ENCODE results near the gene WDR49.

DNA sequence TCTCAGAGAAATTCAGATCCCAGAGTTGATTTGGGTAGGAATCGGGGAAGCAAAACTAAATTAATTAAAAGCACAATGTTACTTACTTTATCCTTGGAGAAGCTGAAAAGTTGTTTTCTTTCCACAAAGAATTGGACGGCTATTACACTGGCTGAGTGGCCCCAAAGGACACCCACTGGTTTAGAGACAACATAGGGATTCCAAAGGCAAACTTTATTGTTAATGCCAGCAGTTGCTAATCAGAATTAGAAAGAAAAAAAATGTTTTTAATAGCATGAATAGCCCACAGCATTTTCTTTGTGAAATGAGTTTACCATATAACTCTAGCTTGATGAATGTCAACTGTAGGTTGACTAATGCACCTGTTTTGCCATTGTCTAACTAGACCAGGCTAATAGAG, 51.7 kb downstream of the WDR49 start:
- TF ChIP-seq, protein P1, sequence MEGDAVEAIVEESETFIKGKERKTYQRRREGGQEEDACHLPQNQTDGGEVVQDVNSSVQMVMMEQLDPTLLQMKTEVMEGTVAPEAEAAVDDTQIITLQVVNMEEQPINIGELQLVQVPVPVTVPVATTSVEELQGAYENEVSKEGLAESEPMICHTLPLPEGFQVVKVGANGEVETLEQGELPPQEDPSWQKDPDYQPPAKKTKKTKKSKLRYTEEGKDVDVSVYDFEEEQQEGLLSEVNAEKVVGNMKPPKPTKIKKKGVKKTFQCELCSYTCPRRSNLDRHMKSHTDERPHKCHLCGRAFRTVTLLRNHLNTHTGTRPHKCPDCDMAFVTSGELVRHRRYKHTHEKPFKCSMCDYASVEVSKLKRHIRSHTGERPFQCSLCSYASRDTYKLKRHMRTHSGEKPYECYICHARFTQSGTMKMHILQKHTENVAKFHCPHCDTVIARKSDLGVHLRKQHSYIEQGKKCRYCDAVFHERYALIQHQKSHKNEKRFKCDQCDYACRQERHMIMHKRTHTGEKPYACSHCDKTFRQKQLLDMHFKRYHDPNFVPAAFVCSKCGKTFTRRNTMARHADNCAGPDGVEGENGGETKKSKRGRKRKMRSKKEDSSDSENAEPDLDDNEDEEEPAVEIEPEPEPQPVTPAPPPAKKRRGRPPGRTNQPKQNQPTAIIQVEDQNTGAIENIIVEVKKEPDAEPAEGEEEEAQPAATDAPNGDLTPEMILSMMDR (IDR thresholded peaks at IDR 0.05), result no peak
- no peak for TF ChIP-seq POLR2AphosphoS5 (IDR thresholded peaks at IDR 0.05; ENCODE audit: insufficient read depth in 1 of 2, low read depth in 1 of 2)

Data from vagina (tissue), 2 donors.